H9 (cell line): ENCODE data around the gene DPP10. TPM values are rescaled to one million over a fixed set of nuclear protein-coding genes. Genes with fewer than 3 reads are reported as not detected.
A peak's percentile ranks its signal among the peaks of the same experiment; 100 is the strongest.

Experiments
- DNase-seq: peaks from one replicate; pipeline ENCODE4 v3.0.0-alpha.2; 2017
- H2AFZ ChIP-seq: one replicate; pipeline ENCODE4 v1.6.1; 2013; ENCODE audit warnings: mild to moderate bottlenecking, low read length, control low read depth, moderate library complexity
- H2AK5ac ChIP-seq: 2 replicates; pipeline ENCODE4 v1.6.1; 2013; ENCODE audit warnings: low read length, control low read depth, mixed read lengths; ENCODE audit not compliant: insufficient read length
- H2BK120ac ChIP-seq: one replicate; pipeline ENCODE4 v1.6.1; 2013; ENCODE audit warnings: low read depth, mild to moderate bottlenecking, low read length, control low read depth, inconsistent platforms; ENCODE audit not compliant: poor library complexity, severe bottlenecking
- H2BK12ac ChIP-seq: 2 replicates; pipeline ENCODE4 v1.6.1; 2013; ENCODE audit warnings: low read length, control low read depth, mixed read lengths, low read depth; ENCODE audit not compliant: insufficient read length
- H2BK15ac ChIP-seq: 2 replicates; pipeline ENCODE4 v1.6.1; 2013; ENCODE audit warnings: low read depth, low read length, control low read depth
- H2BK20ac ChIP-seq: one replicate; pipeline ENCODE4 v1.6.1; 2013; ENCODE audit warnings: low read depth, mild to moderate bottlenecking, low read length, control low read depth, inconsistent platforms; ENCODE audit not compliant: poor library complexity, severe bottlenecking
- H2BK5ac ChIP-seq: 2 replicates; pipeline ENCODE4 v1.6.1; 2013; ENCODE audit warnings: low read length, control low read depth, mixed read lengths; ENCODE audit not compliant: insufficient read length
- H3K14ac ChIP-seq: 2 replicates; pipeline ENCODE4 v1.6.1; 2013; ENCODE audit warnings: low read length, control low read depth; ENCODE audit not compliant: insufficient read depth
- H3K18ac ChIP-seq: 2 replicates; pipeline ENCODE4 v1.6.1; 2013; ENCODE audit warnings: low read depth, mild to moderate bottlenecking, mixed read lengths, low read length, control low read depth; ENCODE audit not compliant: insufficient read length
- H3K23ac ChIP-seq: 2 replicates; pipeline ENCODE4 v1.6.1; 2013; ENCODE audit warnings: low read length, control low read depth, mixed read lengths, low read depth; ENCODE audit not compliant: insufficient read length
- H3K23me2 ChIP-seq: 2 replicates; pipeline ENCODE4 v1.6.1; 2013; ENCODE audit warnings: low read depth, mild to moderate bottlenecking, mixed read lengths, low read length, control low read depth; ENCODE audit not compliant: insufficient read length, poor library complexity, severe bottlenecking
- H3K27ac ChIP-seq: 2 replicates; pipeline ENCODE4 v1.5.1; 2013; ENCODE audit warnings: low read length, control low read depth, mixed read lengths, low read depth; ENCODE audit not compliant: insufficient read length
- H3K27me3 ChIP-seq: 2 replicates; pipeline ENCODE4 v1.6.1; 2013; ENCODE audit warnings: low read length, control low read depth, inconsistent platforms; ENCODE audit not compliant: insufficient read depth
- H3K4ac ChIP-seq: 2 replicates; pipeline ENCODE4 v1.6.1; 2013; ENCODE audit warnings: low read depth, mild to moderate bottlenecking, control low read depth, inconsistent platforms, low read length, moderate library complexity
- H3K4me1 ChIP-seq: 2 replicates; pipeline ENCODE4 v1.6.1; 2013; ENCODE audit warnings: low read length, control low read depth, inconsistent platforms; ENCODE audit not compliant: insufficient read depth
- H3K4me2 ChIP-seq: 2 replicates; pipeline ENCODE4 v1.6.1; 2013; ENCODE audit warnings: low read length, control low read depth, mixed read lengths; ENCODE audit not compliant: insufficient read length, insufficient read depth
- H3K56ac ChIP-seq: 2 replicates; pipeline ENCODE4 v1.6.1; 2013; ENCODE audit warnings: low read depth, mild to moderate bottlenecking, mixed read lengths, low read length, control low read depth; ENCODE audit not compliant: insufficient read length
- H3K79me1 ChIP-seq: 2 replicates; pipeline ENCODE4 v1.6.1; 2013; ENCODE audit warnings: low read depth, mild to moderate bottlenecking, moderate library complexity, low read length, control low read depth, inconsistent platforms; ENCODE audit not compliant: insufficient read depth, poor library complexity, severe bottlenecking
- H3K79me2 ChIP-seq: 2 replicates; pipeline ENCODE4 v1.6.1; 2013; ENCODE audit warnings: low read length, control low read depth, inconsistent platforms; ENCODE audit not compliant: insufficient read depth
- H3K9ac ChIP-seq: 2 replicates; pipeline ENCODE4 v1.6.1; 2013; ENCODE audit warnings: low read length, control low read depth, mixed read lengths; ENCODE audit not compliant: insufficient read length; ENCODE audit errors: extremely low read depth
- H3K9me3 ChIP-seq: one replicate; pipeline ENCODE4 v1.6.1; 2013; ENCODE audit warnings: low read depth, low read length, inconsistent platforms; ENCODE audit not compliant: control insufficient read depth
- H3T11ph ChIP-seq: one replicate; pipeline ENCODE4 v1.6.1; 2013; ENCODE audit warnings: mild to moderate bottlenecking, low read length, control low read depth, inconsistent platforms
- H4K20me1 ChIP-seq: one replicate; pipeline ENCODE4 v1.6.1; 2013; ENCODE audit not compliant: control insufficient read depth, insufficient read length, insufficient read depth
- H4K5ac ChIP-seq: 2 replicates; pipeline ENCODE4 v1.6.1; 2013; ENCODE audit warnings: low read depth, mild to moderate bottlenecking, mixed read lengths, low read length, control low read depth; ENCODE audit not compliant: insufficient read length
- H4K8ac ChIP-seq: replicated peaks from 2 replicates; pipeline ENCODE4 v1.6.1; 2013; ENCODE audit warnings: low read length, control low read depth, mixed read lengths, low read depth; ENCODE audit not compliant: insufficient read length
- H4K91ac ChIP-seq: 2 replicates; pipeline ENCODE4 v1.6.1; 2013; ENCODE audit warnings: low read depth, mild to moderate bottlenecking, moderate library complexity, mixed read lengths, low read length, control low read depth; ENCODE audit not compliant: insufficient read length
- H3K27ac Mint-ChIP-seq, 3 experiments: 2 replicates in 2 of 3; 3 replicates in 1 of 3; pipeline ENCODE4 v1.8.0; 2020 to 2021; ENCODE audit warnings: mixed read lengths in 3 of 3, mild to moderate bottlenecking in 1 of 3, moderate library complexity in 1 of 3
- H3K27me3 Mint-ChIP-seq: 2 replicates; pipeline ENCODE4 v1.8.0; 2021; ENCODE audit warnings: low read depth, mild to moderate bottlenecking, moderate library complexity, mixed read lengths
- H3K36me3 Mint-ChIP-seq, 3 experiments: 2 replicates in 2 of 3; 3 replicates in 1 of 3; pipeline ENCODE4 v1.8.0; 2020 to 2021; ENCODE audit warnings: low read depth in 3 of 3, mixed read lengths in 3 of 3; ENCODE audit not compliant: insufficient read depth in 1 of 3
- H3K4me1 Mint-ChIP-seq, 2 experiments: 2 replicates each; pipeline ENCODE4 v1.8.0; 2020; ENCODE audit warnings: mixed read lengths in 2 of 2
- H3K4me3 Mint-ChIP-seq, 2 experiments: 2 replicates in 1 of 2; 3 replicates in 1 of 2; pipeline ENCODE4 v1.8.0; 2020 to 2021; ENCODE audit warnings: mild to moderate bottlenecking in 2 of 2, mixed read lengths in 2 of 2, moderate library complexity in 1 of 2
- H3K9me3 Mint-ChIP-seq, 2 experiments: 2 replicates in 1 of 2; 3 replicates in 1 of 2; pipeline ENCODE4 v1.8.0; 2020; ENCODE audit warnings: mild to moderate bottlenecking in 2 of 2, mixed read lengths in 2 of 2, moderate library complexity in 1 of 2
- CTCF ChIP-seq: fragments of 200-600 bp; sonication (generic); conservative IDR thresholded peaks from 3 replicates; pipeline ENCODE4 v1.8.0; 2021; ENCODE audit warnings: antibody characterized with exemption, mild to moderate bottlenecking
- WGBS: extraction: QIAGEN DNeasy Blood & Tissue Kit; methylation state at CpG from one replicate; pipeline ENCODE4 v1.1.7; 2013; ENCODE audit warnings: missing lambda C conversion rate, low lambda C conversion rate, mixed read lengths; ENCODE audit not compliant: insufficient read length; ENCODE audit errors: extremely low coverage; 5-methylcytosine and 5-hydroxymethylcytosine counted together
- total RNA-seq: library from RNA; stranded (reverse); gene quantifications from 2 replicates; pipeline ENCODE4 v1.2.1, GENCODE V29; 2021

The DPP10 gene
- total RNA-seq, 1 experiment from 2014 or later = 11.3 TPM

GRCh38 chr2:114786901-114787300 lies 344.5 kb downstream of the DPP10 start:
- Histone ChIP-seq H3K4me1 (peaks cover 7% of the 10 kb centered on the region), H2BK12ac (no peak overlapping the region), H3K4ac (no peak overlapping the region), H3K79me2 (no peaks in the 10 kb centered on the region), H2BK120ac (no peak overlapping the region), H4K20me1 (no peaks in the 10 kb centered on the region), H3K27ac (no peak overlapping the region), H3K56ac (no peak overlapping the region), H3K9me3 (no peaks in the 10 kb centered on the region), H3K18ac (no peak overlapping the region), H4K8ac (no peak overlapping the region), H2BK15ac (no peak overlapping the region), H3K4me2 (no peak overlapping the region), H3K79me1 (no peaks in the 10 kb centered on the region), H2BK20ac (no peak overlapping the region), H2AFZ (peak overlapping the region; percentile 57), H4K91ac (no peak overlapping the region), H3T11ph (no peak overlapping the region), H2AK5ac (no peak overlapping the region), H3K23me2 (no peaks in the 10 kb centered on the region), H3K23ac (no peak overlapping the region), H4K5ac (no peak overlapping the region), H3K14ac (no peak overlapping the region), H3K9ac (no peak overlapping the region), H2BK5ac (no peak overlapping the region), H3K27me3 (no peaks in the 10 kb centered on the region)
- Mint-ChIP-seq H3K4me3 (no peak overlapping the region), H3K4me1 (peaks cover 32 to 40% of the 10 kb centered on the region in 2 experiments), H3K27ac (peak overlapping the region in 1 of 3 experiments; percentile 2; a peak in 2 of 7 replicates), H3K9me3 (no peaks in the 10 kb centered on the region), H3K27me3 (no peaks in the 10 kb centered on the region), H3K36me3 (no peaks in the 10 kb centered on the region; a peak in 1 of 7 replicates)
- no peak for DNase-seq
- TF ChIP-seq CTCF = no peak
- WGBS = no CpG with 5 or more reads among the region's 5 CpGs
